HFFc6 (cell line): Measurements from ENCODE around the gene HOXA13. TPM values are rescaled to one million over a fixed set of nuclear protein-coding genes. Genes with fewer than 3 reads are reported as not detected.

ENCODE experiments used
- DNase-seq: peaks from one replicate; pipeline ENCODE4 v3.0.0-alpha.2; 2018
- H3K27ac Mint-ChIP-seq: 2 replicates; pipeline ENCODE4 v1.8.0; 2020; ENCODE audit warnings: mild to moderate bottlenecking, mixed read lengths
- H3K27me3 Mint-ChIP-seq: 2 replicates; pipeline ENCODE4 v1.8.0; 2021; ENCODE audit warnings: mild to moderate bottlenecking, moderate library complexity, mixed read lengths; ENCODE audit not compliant: insufficient read depth
- H3K36me3 Mint-ChIP-seq: 2 replicates; pipeline ENCODE4 v1.8.0; 2021; ENCODE audit warnings: low read depth, mixed read lengths
- H3K4me1 Mint-ChIP-seq: 2 replicates; pipeline ENCODE4 v1.8.0; 2020; ENCODE audit warnings: low read depth, mixed read lengths
- H3K4me3 Mint-ChIP-seq: 2 replicates; pipeline ENCODE4 v1.8.0; 2020; ENCODE audit warnings: mild to moderate bottlenecking, moderate library complexity, mixed read lengths
- H3K9me3 Mint-ChIP-seq: 2 replicates; pipeline ENCODE4 v1.8.0; 2020; ENCODE audit warnings: mild to moderate bottlenecking, mixed read lengths
- total RNA-seq, 6 experiments: library from RNA; stranded (reverse); fragmentation: NEBNext Ultra II Directional; extraction: Animal tissue kit (Norgen Biotek cat#: 25700); gene quantifications; 2 replicates in 1 of 6; 3 replicates in 5 of 6; pipeline ENCODE4 v1.2.3, GENCODE V29; 2021
- TF ChIP-seq, protein P1 (sequence below): fragments of 200-600 bp; sonication (generic); IDR thresholded peaks from 2 replicates; pipeline ENCODE4 v1.5.0; 2021; ENCODE audit warnings: antibody characterized with exemption, mild to moderate bottlenecking

Gene HOXA13
- total RNA-seq, 6 experiments from 2014 or later, result 11.1 to 16.0 (median 13.1) TPM

DNA sequence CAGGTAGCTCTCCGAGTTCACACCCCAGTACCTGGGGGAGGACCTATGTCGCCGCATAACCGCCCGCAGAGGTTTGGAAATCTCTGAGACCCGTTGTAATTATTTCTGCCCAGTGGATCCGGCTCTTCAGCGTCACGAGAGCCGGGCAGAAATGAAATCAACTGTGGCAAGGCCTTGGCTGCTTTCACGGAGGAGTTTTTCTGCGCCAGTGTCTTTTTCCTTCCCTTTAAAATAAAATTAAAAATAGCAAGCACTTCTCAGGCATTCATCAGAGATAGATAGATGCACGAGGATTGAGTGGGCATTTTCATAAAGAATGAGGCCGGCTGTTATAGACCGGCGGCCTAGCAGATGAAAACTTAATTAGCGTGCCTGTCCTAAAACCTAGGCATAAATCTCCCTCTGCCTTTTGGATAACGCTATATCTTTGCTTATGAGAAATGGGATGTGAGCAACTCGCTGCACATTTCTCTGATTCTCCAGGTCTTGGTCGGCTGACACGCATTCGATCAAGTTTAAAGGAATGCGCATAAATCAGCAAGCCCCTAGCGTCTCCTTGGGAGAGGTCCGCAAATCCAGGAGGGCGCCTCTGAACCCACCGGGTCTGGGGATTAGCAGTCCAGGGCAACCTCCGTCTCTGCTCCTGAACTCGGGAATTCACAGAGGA lies 6.4 kb downstream of the HOXA13 start:
- Mint-ChIP-seq H3K4me1 (peaks cover 70% of the 10 kb centered on the region), H3K9me3 (no peaks in the 10 kb centered on the region), H3K4me3 (peak overlapping the region; percentile 93), H3K27ac (peak overlapping the region; percentile 96), H3K36me3 (peaks cover 54% of the 10 kb centered on the region), H3K27me3 (peaks cover 2% of the 10 kb centered on the region)
- no peak for DNase-seq
- TF ChIP-seq, protein P1, sequence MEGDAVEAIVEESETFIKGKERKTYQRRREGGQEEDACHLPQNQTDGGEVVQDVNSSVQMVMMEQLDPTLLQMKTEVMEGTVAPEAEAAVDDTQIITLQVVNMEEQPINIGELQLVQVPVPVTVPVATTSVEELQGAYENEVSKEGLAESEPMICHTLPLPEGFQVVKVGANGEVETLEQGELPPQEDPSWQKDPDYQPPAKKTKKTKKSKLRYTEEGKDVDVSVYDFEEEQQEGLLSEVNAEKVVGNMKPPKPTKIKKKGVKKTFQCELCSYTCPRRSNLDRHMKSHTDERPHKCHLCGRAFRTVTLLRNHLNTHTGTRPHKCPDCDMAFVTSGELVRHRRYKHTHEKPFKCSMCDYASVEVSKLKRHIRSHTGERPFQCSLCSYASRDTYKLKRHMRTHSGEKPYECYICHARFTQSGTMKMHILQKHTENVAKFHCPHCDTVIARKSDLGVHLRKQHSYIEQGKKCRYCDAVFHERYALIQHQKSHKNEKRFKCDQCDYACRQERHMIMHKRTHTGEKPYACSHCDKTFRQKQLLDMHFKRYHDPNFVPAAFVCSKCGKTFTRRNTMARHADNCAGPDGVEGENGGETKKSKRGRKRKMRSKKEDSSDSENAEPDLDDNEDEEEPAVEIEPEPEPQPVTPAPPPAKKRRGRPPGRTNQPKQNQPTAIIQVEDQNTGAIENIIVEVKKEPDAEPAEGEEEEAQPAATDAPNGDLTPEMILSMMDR, result no peak

DNA sequence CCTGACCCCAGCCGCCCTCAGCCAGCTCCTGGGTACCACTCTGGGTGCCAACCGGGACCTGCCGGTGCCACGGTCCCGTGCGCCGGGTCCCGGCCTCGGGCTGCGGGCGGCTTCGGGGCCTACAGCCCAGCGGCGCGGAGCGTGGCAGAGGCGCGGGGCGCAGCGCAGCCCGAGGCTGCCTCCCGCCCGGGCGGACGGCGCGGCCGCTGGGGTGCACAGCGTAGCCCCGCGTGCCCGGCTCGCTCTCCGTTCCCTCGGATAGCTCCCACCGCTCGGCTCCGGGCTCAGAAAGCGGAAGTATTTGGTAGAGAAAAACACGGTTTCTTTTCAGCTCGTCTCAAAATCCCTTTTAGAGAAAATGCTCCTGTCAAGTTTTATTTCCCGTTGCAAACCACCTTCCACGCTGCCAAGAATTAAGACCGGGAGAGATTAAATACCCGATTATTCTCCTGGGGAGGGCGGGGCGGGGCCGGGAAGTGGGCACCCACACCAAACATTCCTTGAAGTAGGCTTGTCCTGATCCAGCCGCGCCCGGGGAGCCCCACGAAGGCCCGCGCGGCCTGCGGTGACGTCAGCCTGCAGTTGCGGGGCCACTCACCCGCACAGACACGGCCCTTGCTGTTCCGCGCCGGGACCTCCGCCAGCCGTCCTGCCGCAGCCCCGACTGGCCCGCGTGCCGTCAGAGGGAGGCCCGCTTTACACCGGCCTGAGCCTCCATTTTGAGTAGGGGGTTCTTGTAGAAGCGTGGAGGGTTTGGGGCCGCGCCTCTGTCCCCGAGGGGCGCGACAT lies 7.2 kb downstream of the HOXA13 start:
- peak overlapping the region; percentile 93 for H3K4me3 Mint-ChIP-seq
- peak overlapping the region; percentile 97 for H3K27ac Mint-ChIP-seq
- H3K36me3 Mint-ChIP-seq, result peaks cover 54% of the 10 kb centered on the region
- peak; percentile 73 for DNase-seq
- H3K4me1 Mint-ChIP-seq, result peaks cover 78% of the 10 kb centered on the region
- peaks cover 3% of the 10 kb centered on the region for H3K27me3 Mint-ChIP-seq
- TF ChIP-seq, protein P1, result no peak
- no peaks in the 10 kb centered on the region for H3K9me3 Mint-ChIP-seq

DNA sequence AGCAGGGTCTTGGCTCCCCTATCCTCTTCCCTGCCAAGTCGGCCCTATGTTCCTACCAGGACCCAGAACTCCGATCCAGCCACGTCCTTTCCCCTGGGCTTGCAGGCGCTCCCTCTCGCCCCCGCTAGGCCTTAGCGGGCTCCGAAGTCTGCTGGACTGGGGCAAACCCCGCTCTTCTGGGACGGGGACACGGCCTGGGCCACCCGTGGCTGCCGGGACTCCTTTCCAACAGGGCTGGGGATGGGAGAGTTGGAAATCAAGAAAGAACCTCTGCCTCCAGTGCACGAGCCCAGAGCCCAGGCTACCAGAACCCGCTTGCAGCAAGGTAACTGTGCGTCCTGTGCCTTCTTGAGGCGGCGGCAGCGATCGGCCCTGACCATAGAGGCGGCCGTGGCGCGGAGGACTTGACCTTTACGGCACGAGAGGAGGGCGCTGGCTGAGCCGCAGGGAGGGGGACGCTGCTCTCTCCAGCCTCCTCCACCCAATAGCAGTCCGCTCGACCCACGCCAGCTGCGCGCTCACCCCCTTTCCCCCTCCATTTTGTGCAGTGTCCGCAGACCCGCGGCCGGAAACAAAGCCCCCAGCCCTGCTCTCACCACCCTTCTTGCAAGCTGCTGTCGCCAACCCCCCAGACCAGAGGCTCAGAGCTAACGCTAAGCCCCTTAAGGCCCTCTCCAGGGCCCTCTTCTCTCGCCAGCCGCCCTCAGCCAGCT lies 7.9 kb downstream of the HOXA13 start:
- H3K9me3 Mint-ChIP-seq, result no peaks in the 10 kb centered on the region
- peak overlapping the region; percentile 97 for H3K27ac Mint-ChIP-seq
- no peak for DNase-seq
- peaks cover 3% of the 10 kb centered on the region for H3K27me3 Mint-ChIP-seq
- H3K36me3 Mint-ChIP-seq, result peaks cover 46% of the 10 kb centered on the region
- H3K4me1 Mint-ChIP-seq, result peaks cover 85% of the 10 kb centered on the region
- TF ChIP-seq, protein P1, result no peak
- peak overlapping the region; percentile 93 for H3K4me3 Mint-ChIP-seq

DNA sequence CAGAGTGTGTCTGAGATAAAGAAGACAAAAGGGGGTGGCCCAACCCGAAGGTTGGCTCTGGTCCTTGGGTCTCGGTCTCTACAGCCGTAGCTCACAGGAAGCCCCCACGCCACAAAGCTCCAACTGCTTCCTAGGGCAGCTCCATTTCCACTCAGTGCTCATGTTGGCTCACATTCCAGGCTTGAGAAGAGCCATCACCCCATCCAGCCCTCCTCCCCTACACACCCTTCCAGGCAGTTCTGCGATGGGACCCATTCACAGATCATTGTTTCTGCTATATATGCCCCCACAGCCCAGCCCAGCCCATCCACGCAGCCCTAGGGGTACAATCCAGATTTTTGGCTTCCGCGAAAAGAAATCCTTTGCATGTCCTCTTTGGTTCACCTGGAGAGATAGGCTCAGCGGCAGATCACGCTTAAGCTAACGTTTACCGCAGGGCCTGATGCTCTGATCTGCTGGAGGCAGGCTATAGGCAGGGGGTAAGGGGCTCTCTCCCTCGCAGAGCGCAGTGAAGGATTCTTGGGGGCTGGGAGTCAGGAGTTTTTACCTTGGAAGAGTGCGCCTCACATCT lies 8.6 kb downstream of the HOXA13 start:
- Mint-ChIP-seq H3K9me3 (no peaks in the 10 kb centered on the region), H3K4me3 (peak overlapping the region; percentile 93), H3K27ac (peak overlapping the region; percentile 97), H3K36me3 (peaks cover 42% of the 10 kb centered on the region), H3K27me3 (peaks cover 6% of the 10 kb centered on the region), H3K4me1 (peaks cover 86% of the 10 kb centered on the region)
- no peak for DNase-seq
- TF ChIP-seq, protein P1, result no peak

DNA sequence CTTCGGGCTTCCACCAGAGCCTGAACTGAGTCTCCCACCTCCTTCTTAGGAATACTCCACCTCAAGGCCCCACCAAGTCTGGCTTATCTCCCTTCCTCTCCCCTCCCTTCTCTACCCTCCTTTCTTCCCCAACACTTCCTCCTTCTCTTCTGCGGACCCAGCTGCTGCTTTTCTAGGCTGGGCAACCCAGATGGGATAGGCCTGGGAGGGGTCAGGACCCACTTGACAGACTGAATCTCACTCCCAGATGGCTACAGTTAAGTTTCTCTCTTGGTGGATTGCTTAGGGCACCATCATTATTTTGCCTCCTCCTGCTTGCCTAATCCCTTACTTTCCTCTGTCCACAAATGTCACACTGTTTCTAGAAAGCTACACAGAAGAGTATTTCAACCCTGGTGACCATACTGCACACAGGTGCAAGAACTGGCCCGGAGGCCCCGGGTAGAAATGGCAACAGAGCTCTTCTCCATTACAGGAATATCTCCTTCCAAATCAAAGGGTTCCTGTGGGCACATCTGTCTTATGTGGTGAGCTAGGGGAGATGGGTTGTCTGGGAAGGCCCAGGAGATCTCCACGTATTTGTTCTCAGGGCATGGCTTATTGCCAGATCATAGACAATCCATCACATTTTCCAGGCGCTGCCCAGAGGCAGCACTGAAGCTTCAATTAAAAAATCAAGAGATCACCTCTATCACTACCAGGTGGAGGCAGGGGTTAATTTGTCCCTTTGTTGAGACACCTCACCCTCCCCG lies 9.7 kb downstream of the HOXA13 start:
- Mint-ChIP-seq H3K4me1 (peaks cover 81% of the 10 kb centered on the region), H3K36me3 (peaks cover 42% of the 10 kb centered on the region), H3K9me3 (no peaks in the 10 kb centered on the region), H3K27me3 (peaks cover 12% of the 10 kb centered on the region), H3K4me3 (peak overlapping the region; percentile 93), H3K27ac (peak overlapping the region; percentile 97)
- no peak for DNase-seq
- TF ChIP-seq, protein P1, result no peak
